SK-N-MC (cell line): ENCODE data around the gene SLC25A36.

Source experiments
- EZH2 ChIP-seq: fragments of 200-600 bp; sonication (generic); IDR thresholded peaks from one replicate; pipeline ENCODE4 v1.6.1; 2017; ENCODE audit warnings: antibody characterized with exemption
- POLR2AphosphoS5 ChIP-seq: IDR thresholded peaks from 2 replicates; pipeline ENCODE4 v1.6.1; 2012; ENCODE audit warnings: mild to moderate bottlenecking, low read depth, low read length, borderline replicate concordance

GRCh38 chr3:140902791-140903190 is 38.8 kb upstream of the SLC25A36 start:
- TF ChIP-seq POLR2AphosphoS5 (no peak), EZH2 (no peak)
